Osteoblast (primary cell): ENCODE results near the gene FHIT. TPM values are rescaled to one million over a fixed set of nuclear protein-coding genes. Genes with fewer than 3 reads are reported as not detected.

ENCODE experiments used
- DNase-seq: peaks from one replicate; pipeline ENCODE4 v3.0.0; 2011; ENCODE audit warnings: low spot score, mixed read lengths; ENCODE audit not compliant: insufficient read length; ENCODE audit errors: missing footprints
- H2AFZ ChIP-seq: 2 replicates; pipeline ENCODE4 v1.6.0; 2011; ENCODE audit warnings: mild to moderate bottlenecking, low read length
- H3K27ac ChIP-seq: 2 replicates; pipeline ENCODE4 v1.5.1; 2011; ENCODE audit warnings: mild to moderate bottlenecking, low read depth, low read length, moderate library complexity
- H3K27me3 ChIP-seq: 2 replicates; pipeline ENCODE4 v1.6.0; 2012; ENCODE audit warnings: mild to moderate bottlenecking, control low read depth, inconsistent platforms, low read length, moderate library complexity; ENCODE audit not compliant: insufficient read depth
- H3K36me3 ChIP-seq: 2 replicates; pipeline ENCODE4 v1.5.1; 2011; ENCODE audit warnings: mild to moderate bottlenecking, low read length, control low read depth, moderate library complexity; ENCODE audit not compliant: insufficient read depth
- H3K4me1 ChIP-seq: 2 replicates; pipeline ENCODE4 v1.5.1; 2011; ENCODE audit warnings: mild to moderate bottlenecking, low read length, control low read depth, moderate library complexity; ENCODE audit not compliant: insufficient read depth
- H3K4me2 ChIP-seq: 2 replicates; pipeline ENCODE4 v1.6.0; 2011; ENCODE audit warnings: mild to moderate bottlenecking, low read length; ENCODE audit not compliant: insufficient read depth
- H3K4me3 ChIP-seq: fragments of 200-600 bp; sonication (generic); 3 replicates; pipeline ENCODE4 v1.5.1; 2012; ENCODE audit warnings: mild to moderate bottlenecking, low read length, inconsistent platforms; ENCODE audit not compliant: insufficient read depth
- H3K79me2 ChIP-seq: 2 replicates; pipeline ENCODE4 v1.6.0; 2012; ENCODE audit warnings: mild to moderate bottlenecking, low read length, control low read depth, inconsistent platforms; ENCODE audit not compliant: insufficient read depth
- H3K9me3 ChIP-seq: 2 replicates; pipeline ENCODE4 v1.5.1; 2011; ENCODE audit warnings: low read depth, low read length, control low read depth
- H4K20me1 ChIP-seq: 2 replicates; pipeline ENCODE4 v1.6.0; 2012; ENCODE audit warnings: mild to moderate bottlenecking, low read length, control low read depth; ENCODE audit not compliant: insufficient read depth
- total RNA-seq: library from RNA; depleted of rRNA; stranded (reverse); fragments of >200 nt; gene quantifications from 2 replicates; pipeline ENCODE4 v1.2.3, GENCODE V29; 2012
- TF ChIP-seq, protein P1 (sequence below): IDR thresholded peaks from 2 replicates; pipeline ENCODE4 v1.5.1; 2011; ENCODE audit warnings: mild to moderate bottlenecking, low read depth, low read length, moderate library complexity; ENCODE audit errors: extremely low read depth

Gene FHIT
- total RNA-seq, 1 donor = 3.3 TPM

DNA sequence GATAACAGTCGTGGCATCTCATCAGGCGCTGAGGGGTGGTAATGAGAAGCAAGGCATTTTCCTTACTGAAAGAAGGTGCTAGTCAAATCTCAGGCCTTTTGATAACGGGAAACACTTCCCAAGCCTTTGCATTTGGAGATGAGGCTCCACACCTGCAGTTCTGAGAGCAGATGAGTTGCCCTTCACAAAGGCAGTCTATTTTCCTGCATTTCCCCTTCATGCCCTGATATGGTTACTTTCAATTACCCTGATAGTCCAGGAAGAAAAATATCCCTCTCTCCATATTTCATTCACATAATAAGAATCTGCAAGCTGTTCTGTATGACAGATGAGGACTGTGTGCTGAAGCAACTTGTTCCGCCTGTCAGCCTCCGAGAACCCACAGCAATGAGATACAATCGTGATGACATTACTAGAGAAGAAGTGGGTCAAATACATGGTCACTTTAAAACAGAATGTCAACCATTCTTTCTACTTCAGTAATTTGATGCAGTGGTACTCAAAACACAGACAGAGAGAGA, 25.0 kb downstream of the FHIT start:
- TF ChIP-seq, protein P1, sequence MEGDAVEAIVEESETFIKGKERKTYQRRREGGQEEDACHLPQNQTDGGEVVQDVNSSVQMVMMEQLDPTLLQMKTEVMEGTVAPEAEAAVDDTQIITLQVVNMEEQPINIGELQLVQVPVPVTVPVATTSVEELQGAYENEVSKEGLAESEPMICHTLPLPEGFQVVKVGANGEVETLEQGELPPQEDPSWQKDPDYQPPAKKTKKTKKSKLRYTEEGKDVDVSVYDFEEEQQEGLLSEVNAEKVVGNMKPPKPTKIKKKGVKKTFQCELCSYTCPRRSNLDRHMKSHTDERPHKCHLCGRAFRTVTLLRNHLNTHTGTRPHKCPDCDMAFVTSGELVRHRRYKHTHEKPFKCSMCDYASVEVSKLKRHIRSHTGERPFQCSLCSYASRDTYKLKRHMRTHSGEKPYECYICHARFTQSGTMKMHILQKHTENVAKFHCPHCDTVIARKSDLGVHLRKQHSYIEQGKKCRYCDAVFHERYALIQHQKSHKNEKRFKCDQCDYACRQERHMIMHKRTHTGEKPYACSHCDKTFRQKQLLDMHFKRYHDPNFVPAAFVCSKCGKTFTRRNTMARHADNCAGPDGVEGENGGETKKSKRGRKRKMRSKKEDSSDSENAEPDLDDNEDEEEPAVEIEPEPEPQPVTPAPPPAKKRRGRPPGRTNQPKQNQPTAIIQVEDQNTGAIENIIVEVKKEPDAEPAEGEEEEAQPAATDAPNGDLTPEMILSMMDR = no peak
- no peaks in the 10 kb centered on the region for H3K79me2 ChIP-seq

GRCh38 chr3:61224823-61225222, 26.4 kb downstream of the FHIT start:
- Histone ChIP-seq H3K36me3 (no peaks in the 10 kb centered on the region), H4K20me1 (no peaks in the 10 kb centered on the region), H3K79me2 (no peaks in the 10 kb centered on the region), H3K4me2 (no peak overlapping the region), H3K27ac (no peak overlapping the region), H3K4me3 (no peak overlapping the region), H3K9me3 (no peaks in the 10 kb centered on the region), H2AFZ (no peak overlapping the region), H3K4me1 (no peaks in the 10 kb centered on the region), H3K27me3 (no peaks in the 10 kb centered on the region)
- TF ChIP-seq, protein P1 = no peak
- no peak for DNase-seq

More for the DNA sequence above, 25.0 kb downstream of the FHIT start:
- H3K9me3 ChIP-seq = no peaks in the 10 kb centered on the region
- no peak overlapping the region for H3K27ac ChIP-seq
- H3K27me3 ChIP-seq = no peaks in the 10 kb centered on the region
- no peaks in the 10 kb centered on the region for H3K36me3 ChIP-seq
- no peak overlapping the region for H2AFZ ChIP-seq
- H4K20me1 ChIP-seq = no peaks in the 10 kb centered on the region
- H3K4me1 ChIP-seq = no peaks in the 10 kb centered on the region
- no peak overlapping the region for H3K4me2 ChIP-seq
- no peak overlapping the region for H3K4me3 ChIP-seq
- DNase-seq = no peak

DNA sequence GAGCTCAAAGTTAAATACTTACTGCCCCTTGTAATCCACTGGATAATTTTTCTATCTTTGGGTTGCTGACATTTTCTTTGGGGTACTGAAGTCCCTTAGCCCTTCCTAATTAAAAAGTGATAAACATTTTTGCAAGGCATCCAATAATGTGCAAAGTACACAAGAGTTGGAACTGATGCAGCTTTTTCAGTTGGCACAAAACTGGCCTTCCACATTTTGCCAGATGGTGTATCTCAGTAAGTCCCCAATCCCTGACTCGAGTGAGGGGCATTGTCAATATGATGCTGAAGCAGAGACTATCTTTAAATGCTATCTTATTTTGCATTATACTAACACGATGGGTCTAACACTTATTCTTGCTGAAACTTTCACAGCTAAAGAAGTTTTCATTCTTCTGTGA, 27.8 kb downstream of the FHIT start:
- no peaks in the 10 kb centered on the region for H3K79me2 ChIP-seq
- no peak overlapping the region for H3K4me2 ChIP-seq
- no peaks in the 10 kb centered on the region for H4K20me1 ChIP-seq

GRCh38 chr3:61222467-61222866, 28.8 kb downstream of the FHIT start:
- no peaks in the 10 kb centered on the region for H3K27me3 ChIP-seq
- no peak overlapping the region for H3K4me3 ChIP-seq
- H3K79me2 ChIP-seq = no peaks in the 10 kb centered on the region
- no peak overlapping the region for H2AFZ ChIP-seq
- no peaks in the 10 kb centered on the region for H3K4me1 ChIP-seq
- no peak overlapping the region for H3K4me2 ChIP-seq
- TF ChIP-seq, protein P1 = no peak
- H3K36me3 ChIP-seq = no peaks in the 10 kb centered on the region
- DNase-seq = no peak
- H4K20me1 ChIP-seq = no peaks in the 10 kb centered on the region
- no peak overlapping the region for H3K27ac ChIP-seq
- no peaks in the 10 kb centered on the region for H3K9me3 ChIP-seq

More for the DNA sequence above, 27.8 kb downstream of the FHIT start:
- TF ChIP-seq, protein P1 = no peak
- no peaks in the 10 kb centered on the region for H3K9me3 ChIP-seq
- no peak overlapping the region for H3K27ac ChIP-seq
- H3K27me3 ChIP-seq = no peaks in the 10 kb centered on the region
- no peaks in the 10 kb centered on the region for H3K36me3 ChIP-seq
- no peak for DNase-seq
- H3K4me3 ChIP-seq = no peak overlapping the region
- H3K4me1 ChIP-seq = no peaks in the 10 kb centered on the region
- no peak overlapping the region for H2AFZ ChIP-seq
